Transverse colon (tissue), 4 donors: ENCODE results near the gene EHMT2.

Source experiments
- POLR2A ChIP-seq: fragments of 450-650 bp; IDR thresholded peaks from one replicate; pipeline ENCODE4 v1.6.1; 2016; ENCODE audit warnings: antibody characterized with exemption, mild to moderate bottlenecking, moderate library complexity
- POLR2AphosphoS5 ChIP-seq, 3 donors: sonication (generic); formaldehyde crosslinking; IDR thresholded peaks; one replicate each; pipeline ENCODE4 v1.6.1; 2016; ENCODE audit warnings: antibody characterized with exemption in 3 of 3
- TF ChIP-seq, protein P1 (sequence below), 5 experiments: fragments of 200-600 bp in 3 of 5; fragments of 450-650 bp in 2 of 5; sonication (generic) in 3 of 5; IDR thresholded peaks; 1 replicate in 2 of 5; 2 replicates in 3 of 5; pipeline ENCODE4 v1.5.1; 2016 to 2017; ENCODE audit warnings: antibody characterized with exemption in 5 of 5, inconsistent platforms in 3 of 5, mild to moderate bottlenecking in 2 of 5, moderate library complexity in 1 of 5

GRCh38 chr6:31888276-31889258 is 8.9 kb downstream of the EHMT2 start:
- TF ChIP-seq POLR2AphosphoS5 (IDR thresholded peaks at IDR 0.05) (no peak), POLR2A (no peak)
- TF ChIP-seq, protein P1, sequence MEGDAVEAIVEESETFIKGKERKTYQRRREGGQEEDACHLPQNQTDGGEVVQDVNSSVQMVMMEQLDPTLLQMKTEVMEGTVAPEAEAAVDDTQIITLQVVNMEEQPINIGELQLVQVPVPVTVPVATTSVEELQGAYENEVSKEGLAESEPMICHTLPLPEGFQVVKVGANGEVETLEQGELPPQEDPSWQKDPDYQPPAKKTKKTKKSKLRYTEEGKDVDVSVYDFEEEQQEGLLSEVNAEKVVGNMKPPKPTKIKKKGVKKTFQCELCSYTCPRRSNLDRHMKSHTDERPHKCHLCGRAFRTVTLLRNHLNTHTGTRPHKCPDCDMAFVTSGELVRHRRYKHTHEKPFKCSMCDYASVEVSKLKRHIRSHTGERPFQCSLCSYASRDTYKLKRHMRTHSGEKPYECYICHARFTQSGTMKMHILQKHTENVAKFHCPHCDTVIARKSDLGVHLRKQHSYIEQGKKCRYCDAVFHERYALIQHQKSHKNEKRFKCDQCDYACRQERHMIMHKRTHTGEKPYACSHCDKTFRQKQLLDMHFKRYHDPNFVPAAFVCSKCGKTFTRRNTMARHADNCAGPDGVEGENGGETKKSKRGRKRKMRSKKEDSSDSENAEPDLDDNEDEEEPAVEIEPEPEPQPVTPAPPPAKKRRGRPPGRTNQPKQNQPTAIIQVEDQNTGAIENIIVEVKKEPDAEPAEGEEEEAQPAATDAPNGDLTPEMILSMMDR (IDR thresholded peaks at IDR 0.05), result peak; percentile 60 to 83 (median 77)
